Peyer's patch (tissue), 4 donors: Measurements from ENCODE around the gene RERE.

Source experiments
- CTCF ChIP-seq, 6 experiments: fragments of 450-650 bp in 4 of 6; fragments of 200-600 bp in 2 of 6; sonication (generic) in 1 of 6; IDR thresholded peaks; one replicate each; pipeline ENCODE4 v1.5.1; 2017 to 2019; ENCODE audit warnings: antibody characterized with exemption in 6 of 6, mild to moderate bottlenecking in 3 of 6, moderate library complexity in 1 of 6
- POLR2A ChIP-seq, 2 donors: fragments of 450-650 bp; IDR thresholded peaks; one replicate each; pipeline ENCODE4 v1.5.1; 2017; ENCODE audit warnings: antibody characterized with exemption in 2 of 2, mild to moderate bottlenecking in 2 of 2, moderate library complexity in 2 of 2

GRCh38 chr1:8731162-8731561 lies 86.3 kb downstream of the RERE start:
- TF ChIP-seq POLR2A (IDR thresholded peaks at IDR 0.05) (no peak), CTCF (IDR thresholded peaks at IDR 0.05) (no peak)
